Urinary bladder (tissue), 4 donors: ENCODE data around the gene CCL16. TPM values are rescaled to one million over a fixed set of nuclear protein-coding genes. Genes with fewer than 3 reads are reported as not detected.
"Not testable (repeated sequence)": the region's sequence is repeated elsewhere in the genome, so short reads cannot be mapped to it uniquely, and the experiment has no call there.

Source experiments
- DNase-seq: peaks from one replicate; pipeline ENCODE4 v3.0.0-alpha.2; 2015; ENCODE audit errors: extremely low spot score
- H3K27ac ChIP-seq: one replicate; pipeline ENCODE4 v1.5.1; 2013; ENCODE audit warnings: low read depth, mild to moderate bottlenecking, moderate library complexity
- H3K36me3 ChIP-seq: one replicate; pipeline ENCODE4 v1.6.1; 2013; ENCODE audit warnings: mild to moderate bottlenecking, moderate library complexity; ENCODE audit not compliant: insufficient read depth
- H3K4me1 ChIP-seq: one replicate; pipeline ENCODE4 v1.6.1; 2013; ENCODE audit warnings: mild to moderate bottlenecking, moderate library complexity; ENCODE audit not compliant: insufficient read depth
- H3K4me3 ChIP-seq: one replicate; pipeline ENCODE4 v1.5.1; 2013; ENCODE audit warnings: low read depth, low read length
- WGBS: extraction: QIAGEN DNeasy Blood & Tissue Kit; methylation state at CpG from one replicate; pipeline ENCODE4 v1.1.7; 2013; 5-methylcytosine and 5-hydroxymethylcytosine counted together
- polyA plus RNA-seq: library from polyadenylated mRNA; stranded (reverse); fragments of 200-250 nt; gene quantifications from one replicate; pipeline ENCODE4 v1.2.3, GENCODE V29; 2013
- total RNA-seq: library from RNA; depleted of rRNA; stranded (reverse); fragments of >200 nt; gene quantifications from one replicate; pipeline ENCODE4 v1.2.3, GENCODE V29; 2014
- donor health status: healthy with polysubstance abuse.
- donor health status: healthy.

The CCL16 gene
- total RNA-seq (0.21 TPM), polyA plus RNA-seq (0.29 TPM)

GRCh38 chr17:35981246-35981645 lies at the start of gene CCL16:
Gene CCL16 (minus strand): TSS chr17:35981497. CDS start chr17:35981420, 77 bp downstream.
- Histone ChIP-seq H3K36me3 (no peaks in the 10 kb centered on the region), H3K4me1 (no peaks in the 10 kb centered on the region), H3K27ac (no peak within 1 kb of the TSS), H3K4me3 (no peak within 1 kb of the TSS)
- WGBS = 89% methylated on average over 12 of the region's 12 CpGs
- no peak for DNase-seq

- no peak for DNase-seq
- Histone ChIP-seq H3K4me3 (no peak overlapping the region), H3K36me3 (no peaks in the 10 kb centered on the region), H3K4me1 (no peaks in the 10 kb centered on the region), H3K27ac (no peak overlapping the region)
- 91% methylated on average over 1 of the region's 1 CpG for WGBS
Observed at GRCh38 chr17:36030956-36031355, 49.7 kb upstream of the CCL16 start.

DNA sequence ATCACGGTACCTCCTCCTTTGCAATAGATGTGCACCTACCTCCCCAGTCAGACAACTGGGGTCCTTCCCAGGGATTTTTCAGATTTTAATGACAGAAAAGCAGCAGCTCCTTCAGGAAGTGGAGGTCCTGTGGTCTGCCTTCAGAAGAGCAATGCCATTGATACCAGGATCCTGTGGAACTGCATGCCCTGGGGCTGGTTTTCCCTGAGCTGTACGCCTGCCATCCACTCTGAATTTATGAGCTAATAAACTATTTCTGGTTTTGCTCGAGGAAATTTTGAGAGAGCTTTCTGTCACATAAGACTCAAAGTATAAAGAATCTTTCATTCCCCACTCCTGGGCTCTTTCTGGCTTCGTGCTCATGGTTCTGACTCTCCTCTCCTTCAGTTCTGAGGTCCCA lies 46.5 kb upstream of the CCL16 start:
- Histone ChIP-seq H3K27ac (no peak overlapping the region), H3K4me3 (no peak overlapping the region), H3K36me3 (no peaks in the 10 kb centered on the region), H3K4me1 (no peaks in the 10 kb centered on the region)
- WGBS = 29% methylated on average over 4 of the region's 4 CpGs
- DNase-seq = no peak

GRCh38 chr17:36024106-36024869 lies 43.0 kb upstream of the CCL16 start:
- no peak overlapping the region for H3K27ac ChIP-seq
- H3K4me3 ChIP-seq = no peak overlapping the region
- WGBS = 76% methylated on average over 6 of the region's 6 CpGs

GRCh38 chr17:36019423-36019822 lies 38.1 kb upstream of the CCL16 start:
- Histone ChIP-seq H3K4me1 (no peaks in the 10 kb centered on the region), H3K4me3 (no peak overlapping the region), H3K27ac (no peak overlapping the region), H3K36me3 (no peaks in the 10 kb centered on the region)
- 75% methylated on average over 2 of the region's 2 CpGs for WGBS
- no peak for DNase-seq

More at GRCh38 chr17:36024106-36024869, 43.0 kb upstream of the CCL16 start:
- Histone ChIP-seq H3K4me1 (no peaks in the 10 kb centered on the region), H3K36me3 (no peaks in the 10 kb centered on the region)
- DNase-seq = no peak

DNA sequence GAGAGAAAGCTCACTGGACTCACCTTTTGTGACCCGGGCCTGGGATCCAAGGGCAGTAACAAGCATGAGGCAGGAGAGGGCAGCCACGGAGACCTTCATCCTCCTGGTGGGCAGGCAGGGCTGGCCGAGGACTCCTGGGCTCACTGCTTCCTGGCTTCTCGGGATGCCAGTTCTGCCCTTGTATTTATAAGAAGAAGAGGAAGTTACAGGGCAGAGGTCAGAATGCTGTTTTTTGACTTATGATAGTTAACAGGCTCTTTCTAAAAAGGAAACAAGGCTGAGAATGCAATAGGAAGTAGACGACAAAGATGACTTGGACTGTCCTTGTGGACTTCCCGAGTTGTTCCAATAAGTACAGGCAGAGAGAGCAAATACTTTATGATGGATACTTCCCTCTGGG lies 36.5 kb upstream of the CCL16 start, which contains the start of gene CCL23:
TSS of gene CCL23 (minus strand) at position 174 of the 400 bp plus-strand sequence. CDS start at position 99, 75 bp downstream.
- no peak within 1 kb of the TSS for H3K27ac ChIP-seq
- DNase-seq = no peak
- 35% methylated on average over 6 of the region's 6 CpGs for WGBS
- no peak within 1 kb of the TSS for H3K4me3 ChIP-seq
- H3K4me1 ChIP-seq = no peaks in the 10 kb centered on the region
- H3K36me3 ChIP-seq = no peaks in the 10 kb centered on the region

DNA sequence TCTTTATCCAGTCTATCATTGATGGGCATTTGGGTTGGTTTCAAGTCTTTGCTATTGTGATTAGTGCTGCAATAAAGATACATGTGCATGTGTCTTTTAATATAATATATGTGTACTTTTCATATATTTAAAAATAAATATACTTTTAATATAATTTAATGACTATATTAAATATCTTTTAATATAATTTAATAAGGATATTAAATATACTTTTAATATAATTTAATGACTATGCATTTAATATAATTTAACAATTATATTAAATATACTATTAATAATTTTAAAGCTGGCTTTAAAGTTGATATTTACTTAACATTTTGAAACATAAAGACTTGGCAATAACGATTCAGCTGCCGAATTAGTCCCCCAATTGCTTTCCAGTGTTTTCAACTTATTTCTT lies 35.3 kb upstream of the CCL16 start:
- no peak for DNase-seq
- Histone ChIP-seq H3K4me3 (no peak overlapping the region), H3K27ac (no peak overlapping the region), H3K4me1 (no peaks in the 10 kb centered on the region), H3K36me3 (no peaks in the 10 kb centered on the region)
- WGBS = 90% methylated on average over 2 of the region's 2 CpGs

DNA sequence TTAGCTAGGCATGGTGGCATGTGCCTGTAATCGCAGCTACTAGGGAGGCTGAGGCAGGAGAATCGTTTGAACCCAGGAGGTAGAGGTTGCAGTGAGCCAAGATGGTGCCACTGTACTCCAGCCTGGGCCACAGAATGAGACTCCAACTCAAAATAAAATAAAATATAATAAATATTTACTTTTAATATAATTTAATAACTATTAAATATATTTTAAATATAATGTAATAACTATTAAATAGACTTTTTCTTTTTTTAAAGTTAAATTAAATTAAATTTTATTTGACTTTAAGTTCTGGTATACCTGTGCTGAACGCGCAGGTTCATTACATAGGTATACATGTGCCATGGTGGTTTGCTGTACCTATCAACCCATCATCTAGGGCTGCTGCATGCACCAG lies 34.6 kb upstream of the CCL16 start:
- DNase-seq, H3K36me3 ChIP-seq, H3K4me1 ChIP-seq, H3K4me3 ChIP-seq, H3K27ac ChIP-seq: not testable (repeated sequence)
- 93% methylated on average over 4 of the region's 4 CpGs for WGBS

DNA sequence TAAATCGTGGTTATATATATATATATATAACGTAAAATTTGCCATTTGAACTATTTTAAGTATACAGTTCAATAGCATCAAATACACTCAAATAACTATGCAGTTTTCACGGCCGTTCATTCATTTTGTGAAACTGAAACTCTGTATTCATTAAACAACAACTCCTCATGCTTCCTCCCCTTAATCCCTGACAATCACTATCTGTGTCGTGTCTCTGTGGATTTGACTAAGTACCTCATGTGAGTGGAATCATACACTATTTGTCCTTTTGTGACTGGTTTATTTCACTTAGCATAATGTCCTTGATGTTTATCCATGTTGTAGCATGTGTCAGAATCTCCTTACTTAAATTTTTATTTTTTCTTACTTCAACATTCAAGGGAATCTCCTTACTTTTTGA lies 33.6 kb upstream of the CCL16 start:
- no peak overlapping the region for H3K4me3 ChIP-seq
- no peak for DNase-seq
- 65% methylated on average over 5 of the region's 5 CpGs for WGBS

GRCh38 chr17:36011201-36011600 lies 29.9 kb upstream of the CCL16 start:
- Histone ChIP-seq H3K4me3 (no peak overlapping the region), H3K36me3 (no peaks in the 10 kb centered on the region), H3K27ac (no peak overlapping the region), H3K4me1 (no peaks in the 10 kb centered on the region)
- WGBS = 67% methylated on average over 2 of the region's 2 CpGs
- no peak for DNase-seq

More for the DNA sequence above, 33.6 kb upstream of the CCL16 start:
- no peak overlapping the region for H3K27ac ChIP-seq
- no peaks in the 10 kb centered on the region for H3K4me1 ChIP-seq
- H3K36me3 ChIP-seq = no peaks in the 10 kb centered on the region

DNA sequence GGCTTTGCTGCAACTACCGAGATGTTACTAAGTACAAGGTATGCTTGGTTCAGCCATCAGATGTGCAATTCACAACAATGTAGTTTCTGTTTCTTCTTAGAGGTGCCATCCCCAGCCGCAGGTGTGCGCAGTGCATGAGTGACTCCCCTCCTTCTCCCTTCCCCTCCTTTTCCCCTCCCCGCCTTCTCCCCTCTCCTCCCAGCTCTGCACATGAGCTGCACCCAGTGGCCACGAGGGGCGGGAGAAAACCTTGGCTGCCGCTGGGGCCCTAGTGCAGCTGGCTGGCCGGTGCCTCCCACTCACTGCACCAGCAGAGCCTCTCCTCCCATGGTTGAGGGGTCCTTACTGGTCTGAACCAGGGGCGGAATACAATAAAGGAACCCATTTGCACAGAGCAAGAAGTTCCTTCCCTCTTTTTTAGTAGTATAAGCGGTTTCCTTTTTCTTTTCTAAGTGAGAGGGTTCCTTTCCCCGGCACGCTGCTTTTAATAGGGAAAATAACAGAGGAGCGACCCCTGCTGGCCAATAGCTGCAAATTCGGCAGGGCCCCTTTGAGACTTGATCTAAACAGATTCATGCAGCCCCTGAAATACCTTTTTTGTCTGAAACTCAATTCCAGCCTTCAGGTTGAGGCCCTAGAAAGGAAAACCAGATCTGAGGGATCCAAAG lies 27.8 kb upstream of the CCL16 start:
- H3K36me3 ChIP-seq = no peaks in the 10 kb centered on the region
- H3K4me1 ChIP-seq = no peaks in the 10 kb centered on the region
- 82% methylated on average over 14 of the region's 14 CpGs for WGBS
- no peak overlapping the region for H3K27ac ChIP-seq
- H3K4me3 ChIP-seq = no peak overlapping the region
- DNase-seq = no peak

GRCh38 chr17:36004594-36005108 lies 23.4 kb upstream of the CCL16 start:
- H3K27ac ChIP-seq = no peak overlapping the region
- no peak for DNase-seq
- no peak overlapping the region for H3K4me3 ChIP-seq
- H3K4me1 ChIP-seq = no peaks in the 10 kb centered on the region
- H3K36me3 ChIP-seq = no peaks in the 10 kb centered on the region
- WGBS = 41% methylated on average over 4 of the region's 4 CpGs

DNA sequence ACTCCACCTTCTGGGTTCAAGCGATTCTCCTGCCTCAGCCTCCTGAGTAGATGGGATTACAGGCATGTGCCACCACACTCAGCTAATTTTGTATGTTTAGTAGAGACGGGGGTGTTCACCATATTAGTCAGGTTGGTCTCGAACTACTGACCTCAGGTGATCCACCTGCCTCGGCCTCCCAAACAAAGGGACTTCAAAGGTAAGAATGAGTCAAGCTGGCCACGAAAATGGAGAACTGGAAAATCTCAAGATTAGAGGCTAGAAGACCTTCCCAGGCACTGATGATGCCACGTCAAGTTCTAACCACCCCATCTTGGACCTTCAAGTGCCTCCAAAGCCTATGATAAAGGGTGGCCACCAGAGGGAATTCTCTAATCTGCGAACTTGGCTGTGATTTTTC lies 21.3 kb upstream of the CCL16 start:
- no peak overlapping the region for H3K27ac ChIP-seq
- no peaks in the 10 kb centered on the region for H3K36me3 ChIP-seq
- no peak overlapping the region for H3K4me3 ChIP-seq
- no peak for DNase-seq
- H3K4me1 ChIP-seq = no peaks in the 10 kb centered on the region
- 86% methylated on average over 7 of the region's 7 CpGs for WGBS
